ENCODE results near the gene ABHD8. TPM values are rescaled to one million over a fixed set of nuclear protein-coding genes. Genes with fewer than 3 reads are reported as not detected.

ABHD8 gene
- 1 to 10 TPM; 7.5 to 10.0 (median 9.7) TPM for total RNA-seq
- total RNA-seq (2013) = 4.6 TPM

- WGBS (ENCODE audit: insufficient coverage) = 2% methylated on average over 52 of the region's 52 CpGs
Measured at GRCh38 chr19:17303167-17303939, at the start of gene ABHD8. TSS of gene ABHD8 (minus strand) at chr19:17303425. CDS start at chr19:17301616, 1,809 bp downstream.

GRCh38 chr19:17352608-17353280 lies 49.5 kb upstream of the ABHD8 start:
- H3K27ac ChIP-seq (ENCODE audit: low read length) = no peak overlapping the region
- Mint-ChIP-seq H3K36me3 (no peaks in the 10 kb centered on the region), H3K4me3 (no peak overlapping the region), H3K27ac (no peak overlapping the region), H3K4me1 (no peaks in the 10 kb centered on the region), H3K9me3 (no peaks in the 10 kb centered on the region), H3K27me3 (ENCODE audit: low read depth in 2 of 2) (peaks cover 4 to 24% of the 10 kb centered on the region in 2 donors)
- intact Hi-C loops (cut with micrococcal nuclease) = no loop called here
- no peak for TF ChIP-seq CTCF (IDR thresholded peaks at IDR 0.05)
- no peaks in the 10 kb centered on the region for H3K9me3 ChIP-seq (ENCODE audit: control insufficient read depth, insufficient read depth, low read length)
- ATAC-seq (no peak), DNase-seq (no peak)
- 63% methylated on average over 14 of the region's 14 CpGs for WGBS (ENCODE audit: insufficient coverage)
- no peak overlapping the region for H3K4me3 ChIP-seq (ENCODE audit: low read length)
- H3K36me3 ChIP-seq (ENCODE audit: control insufficient read depth, insufficient read depth, low read length) = no peaks in the 10 kb centered on the region
- peaks cover 6% of the 10 kb centered on the region for H3K4me1 ChIP-seq (ENCODE audit: control insufficient read depth, insufficient read depth, low read length)
- peaks cover 2% of the 10 kb centered on the region for H3K27me3 ChIP-seq (ENCODE audit: control insufficient read depth, insufficient read depth, low read length)

More at GRCh38 chr19:17303167-17303939, at the start of gene ABHD8:
- no peaks in the 10 kb centered on the region for H3K9me3 Mint-ChIP-seq
- peak; percentile 55 for TF ChIP-seq CTCF (IDR thresholded peaks at IDR 0.05)
- intact Hi-C loops (cut with micrococcal nuclease) = no loop called here
- Histone ChIP-seq H3K4me1 (ENCODE audit: control insufficient read depth, insufficient read depth, low read length) (peaks cover 39% of the 10 kb centered on the region), H3K9me3 (ENCODE audit: control insufficient read depth, insufficient read depth, low read length) (no peaks in the 10 kb centered on the region), H3K27me3 (ENCODE audit: control insufficient read depth, insufficient read depth, low read length) (no peaks in the 10 kb centered on the region), H3K36me3 (ENCODE audit: control insufficient read depth, insufficient read depth, low read length) (no peaks in the 10 kb centered on the region), H3K4me3 (ENCODE audit: low read length) (peak within 1 kb of the TSS; percentile 44), H3K27ac (ENCODE audit: low read length) (peak within 1 kb of the TSS; percentile 51)
- ATAC-seq (peak; percentile 79 to 88 (median 81)), DNase-seq (peak; percentile 95 to 96)
- peak within 1 kb of the TSS; percentile 81 to 89 for H3K27ac Mint-ChIP-seq
- peak within 1 kb of the TSS; percentile 78 for H3K4me3 Mint-ChIP-seq
- H3K27me3 Mint-ChIP-seq (ENCODE audit: low read depth in 2 of 2) = no peaks in the 10 kb centered on the region
- no peaks in the 10 kb centered on the region for H3K36me3 Mint-ChIP-seq
- H3K4me1 Mint-ChIP-seq = peaks cover 15 to 31% of the 10 kb centered on the region in 2 donors

- Mint-ChIP-seq H3K27ac (no peak overlapping the region), H3K9me3 (no peaks in the 10 kb centered on the region), H3K36me3 (no peaks in the 10 kb centered on the region), H3K4me3 (no peak overlapping the region), H3K27me3 (ENCODE audit: low read depth in 2 of 2) (peaks cover 7 to 27% of the 10 kb centered on the region in 2 donors), H3K4me1 (no peaks in the 10 kb centered on the region)
- Histone ChIP-seq H3K9me3 (ENCODE audit: control insufficient read depth, insufficient read depth, low read length) (no peaks in the 10 kb centered on the region), H3K27ac (ENCODE audit: low read length) (no peak overlapping the region), H3K36me3 (ENCODE audit: control insufficient read depth, insufficient read depth, low read length) (no peaks in the 10 kb centered on the region), H3K4me1 (ENCODE audit: control insufficient read depth, insufficient read depth, low read length) (peaks cover 6% of the 10 kb centered on the region), H3K27me3 (ENCODE audit: control insufficient read depth, insufficient read depth, low read length) (peaks cover 2% of the 10 kb centered on the region), H3K4me3 (ENCODE audit: low read length) (no peak overlapping the region)
- no peak for TF ChIP-seq CTCF (IDR thresholded peaks at IDR 0.05)
- intact Hi-C loops (cut with micrococcal nuclease) = no loop called here
- DNase-seq = no peak
- ATAC-seq = no peak
- 91% methylated on average over 45 of the region's 45 CpGs for WGBS (ENCODE audit: insufficient coverage)
Measured at GRCh38 chr19:17351815-17352435, 48.7 kb upstream of the ABHD8 start.
